ENCODE results near the gene DDX23.
A peak's percentile ranks its signal among the peaks of the same experiment; 100 is the strongest.

Gene DDX23

DNA sequence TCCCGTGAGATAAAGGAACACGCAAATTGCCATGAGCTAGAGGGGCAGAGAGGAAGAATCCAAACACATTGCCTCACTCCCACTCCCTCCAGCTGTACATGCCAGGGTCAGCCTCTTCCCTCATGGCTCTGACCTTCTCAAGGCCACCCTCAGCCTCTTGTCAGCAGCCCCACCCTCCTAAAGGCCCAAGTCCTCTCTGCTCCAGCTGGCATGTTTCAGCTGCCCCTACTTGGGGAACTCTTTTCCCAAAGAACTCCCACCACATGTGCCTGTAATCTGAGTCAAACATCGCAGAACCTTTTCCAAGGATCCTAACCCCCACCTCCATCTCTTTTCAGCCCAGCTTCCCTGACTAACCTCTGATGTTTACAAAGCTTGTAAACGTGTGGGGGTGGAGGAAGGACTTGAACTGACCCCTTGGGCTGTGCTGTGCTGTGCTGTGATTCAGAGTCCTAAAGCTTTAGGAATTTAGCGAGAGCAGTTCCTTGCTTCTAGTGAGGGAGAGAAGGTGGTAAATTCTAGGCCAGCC lies 41.0 kb downstream of the DDX23 start:
- no peaks in the 10 kb centered on the region for H3K9me3 ChIP-seq (ENCODE audit: control extremely low read depth in 1 of 5, control insufficient read depth in 4 of 5, insufficient read depth in 2 of 5, low read depth in 1 of 5, low read length in 4 of 5)
- no peak overlapping the region for H3K4me3 ChIP-seq (ENCODE audit: control insufficient read depth in 1 of 7, extremely low read depth in 1 of 7, insufficient read depth in 4 of 7, low read depth in 2 of 7, low read length in 6 of 7)
- POLR2A ChIA-PET = no interaction called here
- CTCF ChIA-PET = interaction anchor here (1.2 to 3.7 kb wide), 3 partner anchors 16 to 58 kb away, joined by 3 to 40 read pairs (median 4); no protein-coding TSS in a partner anchor
- no peak overlapping the region for H3K27ac ChIP-seq (ENCODE audit: insufficient read depth in 1 of 2, low read depth in 1 of 2, low read length in 2 of 2, poor library complexity in 1 of 2, severe bottlenecking in 2 of 2)
- peaks cover 0 to 33% (median 18%) of the 10 kb centered on the region in 4 experiments for H3K4me1 ChIP-seq (ENCODE audit: control extremely low read depth in 1 of 4, control insufficient read depth in 4 of 4, insufficient read depth in 4 of 4, low read length in 3 of 4)
- H3K36me3 ChIP-seq (ENCODE audit: control insufficient read depth in 4 of 4, insufficient read depth in 4 of 4, low read length in 3 of 4) = no peaks in the 10 kb centered on the region
- no peak for DNase-seq
- WGBS (ENCODE audit: insufficient coverage) = 100% methylated on average over 1 of the region's 5 CpGs
- H3K27me3 ChIP-seq (replicated peaks in 2 of 5; ENCODE audit: control insufficient read depth in 4 of 5, insufficient read depth in 5 of 5, low read length in 4 of 5) = no peaks in the 10 kb centered on the region

DNA sequence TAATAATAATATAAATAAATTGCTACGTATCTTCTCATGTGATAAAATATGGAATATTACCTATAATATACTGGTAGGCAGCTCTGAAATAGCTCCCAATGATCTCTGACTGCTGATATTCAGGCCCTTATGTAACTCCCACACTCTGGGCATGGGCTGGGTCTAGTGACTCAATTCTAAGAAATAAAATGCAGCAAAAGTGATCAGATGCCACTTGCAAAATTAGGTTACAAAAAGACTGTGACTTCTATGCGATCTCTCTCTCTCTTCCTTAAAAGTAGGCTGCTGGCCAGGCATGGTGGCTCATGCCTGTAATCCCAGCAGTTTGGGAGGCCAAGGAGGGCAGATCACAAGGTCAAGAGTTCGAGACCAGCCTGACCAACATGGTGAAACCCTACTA lies 44.0 kb downstream of the DDX23 start:
- Histone ChIP-seq H3K4me3 (ENCODE audit: control insufficient read depth in 1 of 7, extremely low read depth in 1 of 7, insufficient read depth in 4 of 7, low read depth in 2 of 7, low read length in 6 of 7) (no peak overlapping the region), H3K27ac (ENCODE audit: insufficient read depth in 1 of 2, low read depth in 1 of 2, low read length in 2 of 2, poor library complexity in 1 of 2, severe bottlenecking in 2 of 2) (no peak overlapping the region), H3K4me1 (ENCODE audit: control extremely low read depth in 1 of 4, control insufficient read depth in 4 of 4, insufficient read depth in 4 of 4, low read length in 3 of 4) (peaks cover 0 to 12% (median 8%) of the 10 kb centered on the region in 4 experiments), H3K36me3 (ENCODE audit: control insufficient read depth in 4 of 4, insufficient read depth in 4 of 4, low read length in 3 of 4) (no peaks in the 10 kb centered on the region), H3K27me3 (replicated peaks in 2 of 5; ENCODE audit: control insufficient read depth in 4 of 5, insufficient read depth in 5 of 5, low read length in 4 of 5) (no peaks in the 10 kb centered on the region), H3K9me3 (ENCODE audit: control extremely low read depth in 1 of 5, control insufficient read depth in 4 of 5, insufficient read depth in 2 of 5, low read depth in 1 of 5, low read length in 4 of 5) (no peaks in the 10 kb centered on the region)
- 86% methylated on average over 1 of the region's 3 CpGs for whole genome bisulfite sequencing (ENCODE audit: insufficient coverage)
- no peak for DNase-seq
- POLR2A ChIA-PET = no interaction called here
- CTCF ChIA-PET = interaction anchor here (0.9 to 3.1 kb wide), 2 partner anchors 13 to 16 kb away, joined by 3 to 13 read pairs; no protein-coding TSS in a partner anchor

GRCh38 chr12:48803675-48804074 lies 48.3 kb downstream of the DDX23 start:
- CTCF ChIA-PET = interaction anchor here (1.4 to 1.9 kb wide), 4 partner anchors 8 to 48 kb away, joined by 4 to 7 read pairs (median 6); partner anchors contain the start of gene DDX23

GRCh38 chr12:48800971-48801370 lies 51.0 kb downstream of the DDX23 start:
- H3K27ac ChIP-seq (ENCODE audit: insufficient read depth in 1 of 2, low read depth in 1 of 2, low read length in 2 of 2, poor library complexity in 1 of 2, severe bottlenecking in 2 of 2) = no peak overlapping the region
- H3K4me1 ChIP-seq (ENCODE audit: control extremely low read depth in 1 of 4, control insufficient read depth in 4 of 4, insufficient read depth in 4 of 4, low read length in 3 of 4) = peaks cover 0 to 7% (median 4%) of the 10 kb centered on the region in 4 experiments
- ChIA-PET POLR2A (no interaction called here), CTCF (interaction anchor here (0.6 to 2.5 kb wide), 3 partner anchors 14 to 451 kb away, joined by 3 to 10 read pairs (median 8); no protein-coding TSS in a partner anchor)
- peaks cover 0 to 5% (median 0%) of the 10 kb centered on the region in 5 experiments for H3K27me3 ChIP-seq (replicated peaks in 2 of 5; ENCODE audit: control insufficient read depth in 4 of 5, insufficient read depth in 5 of 5, low read length in 4 of 5)
- no peaks in the 10 kb centered on the region for H3K9me3 ChIP-seq (ENCODE audit: control extremely low read depth in 1 of 5, control insufficient read depth in 4 of 5, insufficient read depth in 2 of 5, low read depth in 1 of 5, low read length in 4 of 5)
- WGBS (ENCODE audit: insufficient coverage) = 95% methylated on average over 14 of the region's 14 CpGs
- no peak for DNase-seq
- no peak overlapping the region for H3K4me3 ChIP-seq (ENCODE audit: control insufficient read depth in 1 of 7, extremely low read depth in 1 of 7, insufficient read depth in 4 of 7, low read depth in 2 of 7, low read length in 6 of 7)
- no peaks in the 10 kb centered on the region for H3K36me3 ChIP-seq (ENCODE audit: control insufficient read depth in 4 of 4, insufficient read depth in 4 of 4, low read length in 3 of 4)

More at GRCh38 chr12:48803675-48804074, 48.3 kb downstream of the DDX23 start:
- H3K27ac ChIP-seq (ENCODE audit: insufficient read depth in 1 of 2, low read depth in 1 of 2, low read length in 2 of 2, poor library complexity in 1 of 2, severe bottlenecking in 2 of 2) = no peak overlapping the region
- DNase-seq = peak in 1 of 3 donors; percentile 20
- H3K9me3 ChIP-seq (ENCODE audit: control extremely low read depth in 1 of 5, control insufficient read depth in 4 of 5, insufficient read depth in 2 of 5, low read depth in 1 of 5, low read length in 4 of 5) = no peaks in the 10 kb centered on the region
- peaks cover 0 to 15% (median 8%) of the 10 kb centered on the region in 4 experiments for H3K4me1 ChIP-seq (ENCODE audit: control extremely low read depth in 1 of 4, control insufficient read depth in 4 of 4, insufficient read depth in 4 of 4, low read length in 3 of 4)
- no peak overlapping the region for H3K4me3 ChIP-seq (ENCODE audit: control insufficient read depth in 1 of 7, extremely low read depth in 1 of 7, insufficient read depth in 4 of 7, low read depth in 2 of 7, low read length in 6 of 7)
- POLR2A ChIA-PET = no interaction called here
- no peaks in the 10 kb centered on the region for H3K36me3 ChIP-seq (ENCODE audit: control insufficient read depth in 4 of 4, insufficient read depth in 4 of 4, low read length in 3 of 4)
- peaks cover 0 to 5% (median 0%) of the 10 kb centered on the region in 5 experiments for H3K27me3 ChIP-seq (replicated peaks in 2 of 5; ENCODE audit: control insufficient read depth in 4 of 5, insufficient read depth in 5 of 5, low read length in 4 of 5)
- no CpG with 5 or more reads among the region's 1 CpG for WGBS (ENCODE audit: insufficient coverage)

GRCh38 chr12:48800457-48800856 lies 51.5 kb downstream of the DDX23 start:
- Histone ChIP-seq H3K27me3 (replicated peaks in 2 of 5; ENCODE audit: control insufficient read depth in 4 of 5, insufficient read depth in 5 of 5, low read length in 4 of 5) (peaks cover 0 to 5% (median 0%) of the 10 kb centered on the region in 5 experiments), H3K27ac (ENCODE audit: insufficient read depth in 1 of 2, low read depth in 1 of 2, low read length in 2 of 2, poor library complexity in 1 of 2, severe bottlenecking in 2 of 2) (no peak overlapping the region), H3K36me3 (ENCODE audit: control insufficient read depth in 4 of 4, insufficient read depth in 4 of 4, low read length in 3 of 4) (no peaks in the 10 kb centered on the region), H3K4me3 (ENCODE audit: control insufficient read depth in 1 of 7, extremely low read depth in 1 of 7, insufficient read depth in 4 of 7, low read depth in 2 of 7, low read length in 6 of 7) (no peak overlapping the region), H3K9me3 (ENCODE audit: control extremely low read depth in 1 of 5, control insufficient read depth in 4 of 5, insufficient read depth in 2 of 5, low read depth in 1 of 5, low read length in 4 of 5) (no peaks in the 10 kb centered on the region), H3K4me1 (ENCODE audit: control extremely low read depth in 1 of 4, control insufficient read depth in 4 of 4, insufficient read depth in 4 of 4, low read length in 3 of 4) (peaks cover 0 to 7% (median 5%) of the 10 kb centered on the region in 4 experiments)
- CTCF ChIA-PET = interaction anchor here (1.3 to 2.5 kb wide), 3 partner anchors 15 to 47 kb away, joined by 3 to 10 read pairs (median 8); no protein-coding TSS in a partner anchor
- POLR2A ChIA-PET = no interaction called here
- no peak for DNase-seq
- 98% methylated on average over 13 of the region's 14 CpGs for WGBS (ENCODE audit: insufficient coverage)

GRCh38 chr12:48796976-48797375 lies 55.0 kb downstream of the DDX23 start:
- Histone ChIP-seq H3K27me3 (replicated peaks in 2 of 5; ENCODE audit: control insufficient read depth in 4 of 5, insufficient read depth in 5 of 5, low read length in 4 of 5) (peaks cover 0 to 5% (median 0%) of the 10 kb centered on the region in 5 experiments), H3K36me3 (ENCODE audit: control insufficient read depth in 4 of 4, insufficient read depth in 4 of 4, low read length in 3 of 4) (no peaks in the 10 kb centered on the region), H3K4me1 (ENCODE audit: control extremely low read depth in 1 of 4, control insufficient read depth in 4 of 4, insufficient read depth in 4 of 4, low read length in 3 of 4) (peaks cover 0 to 4% (median 1%) of the 10 kb centered on the region in 4 experiments), H3K9me3 (ENCODE audit: control extremely low read depth in 1 of 5, control insufficient read depth in 4 of 5, insufficient read depth in 2 of 5, low read depth in 1 of 5, low read length in 4 of 5) (no peaks in the 10 kb centered on the region), H3K27ac (ENCODE audit: insufficient read depth in 1 of 2, low read depth in 1 of 2, low read length in 2 of 2, poor library complexity in 1 of 2, severe bottlenecking in 2 of 2) (no peak overlapping the region), H3K4me3 (ENCODE audit: control insufficient read depth in 1 of 7, extremely low read depth in 1 of 7, insufficient read depth in 4 of 7, low read depth in 2 of 7, low read length in 6 of 7) (no peak overlapping the region)
- ChIA-PET CTCF (interaction anchor here (0.6 to 12.6 kb wide), 13 partner anchors 8 to 51 kb away, joined by 3 to 218 read pairs (median 9); no protein-coding TSS in a partner anchor), POLR2A (no interaction called here)
- 81% methylated on average over 2 of the region's 3 CpGs for WGBS (ENCODE audit: insufficient coverage)
- peak in 2 of 3 donors; percentile 67 to 71 for DNase-seq

Measured in common myeloid progenitor, CD34-positive (primary cell).